Measurements from ENCODE around the gene MACF1.

- TF ChIP-seq POLR2A (IDR thresholded peaks at IDR 0.05) (no peak), CTCF (IDR thresholded peaks at IDR 0.05) (no peak)
Measured at GRCh38 chr1:39272798-39273469, 68.4 kb downstream of the MACF1 start.
